Measurements from ENCODE around the gene INSIG1.

DNA sequence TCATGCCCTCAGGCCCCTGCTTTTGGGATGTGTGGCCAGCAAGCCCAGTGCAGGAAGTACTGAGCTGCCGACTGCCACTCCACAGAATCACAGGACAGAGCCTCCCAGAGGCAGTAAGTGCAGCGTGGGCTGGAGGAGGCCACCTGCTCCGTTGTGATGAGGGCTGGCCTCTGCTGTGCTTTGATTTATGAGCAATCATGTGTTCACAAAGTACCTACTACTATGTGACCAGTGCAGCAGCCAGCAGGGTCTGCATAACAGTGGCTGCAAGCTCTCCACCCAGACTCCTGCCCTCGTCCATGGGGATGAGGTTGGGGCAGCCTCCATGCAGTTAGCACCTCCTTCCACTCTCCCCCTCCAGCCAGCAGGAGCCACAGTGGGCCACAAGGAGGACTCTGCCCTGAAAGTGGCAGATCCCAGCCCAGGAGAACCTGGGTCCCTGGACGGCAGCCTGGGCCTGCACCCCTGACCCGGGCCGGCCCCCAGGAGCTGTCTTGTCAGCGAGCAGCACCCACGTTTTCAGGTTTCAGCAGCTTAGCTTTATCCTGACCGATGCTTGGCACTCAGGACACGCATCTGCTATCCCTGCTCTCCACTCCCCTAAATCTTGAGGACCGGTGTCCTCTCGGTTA is 37.7 kb upstream of the INSIG1 start:
- TF ChIP-seq, protein P1, sequence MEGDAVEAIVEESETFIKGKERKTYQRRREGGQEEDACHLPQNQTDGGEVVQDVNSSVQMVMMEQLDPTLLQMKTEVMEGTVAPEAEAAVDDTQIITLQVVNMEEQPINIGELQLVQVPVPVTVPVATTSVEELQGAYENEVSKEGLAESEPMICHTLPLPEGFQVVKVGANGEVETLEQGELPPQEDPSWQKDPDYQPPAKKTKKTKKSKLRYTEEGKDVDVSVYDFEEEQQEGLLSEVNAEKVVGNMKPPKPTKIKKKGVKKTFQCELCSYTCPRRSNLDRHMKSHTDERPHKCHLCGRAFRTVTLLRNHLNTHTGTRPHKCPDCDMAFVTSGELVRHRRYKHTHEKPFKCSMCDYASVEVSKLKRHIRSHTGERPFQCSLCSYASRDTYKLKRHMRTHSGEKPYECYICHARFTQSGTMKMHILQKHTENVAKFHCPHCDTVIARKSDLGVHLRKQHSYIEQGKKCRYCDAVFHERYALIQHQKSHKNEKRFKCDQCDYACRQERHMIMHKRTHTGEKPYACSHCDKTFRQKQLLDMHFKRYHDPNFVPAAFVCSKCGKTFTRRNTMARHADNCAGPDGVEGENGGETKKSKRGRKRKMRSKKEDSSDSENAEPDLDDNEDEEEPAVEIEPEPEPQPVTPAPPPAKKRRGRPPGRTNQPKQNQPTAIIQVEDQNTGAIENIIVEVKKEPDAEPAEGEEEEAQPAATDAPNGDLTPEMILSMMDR (IDR thresholded peaks at IDR 0.05) = no peak
- TF ChIP-seq, protein P2, sequence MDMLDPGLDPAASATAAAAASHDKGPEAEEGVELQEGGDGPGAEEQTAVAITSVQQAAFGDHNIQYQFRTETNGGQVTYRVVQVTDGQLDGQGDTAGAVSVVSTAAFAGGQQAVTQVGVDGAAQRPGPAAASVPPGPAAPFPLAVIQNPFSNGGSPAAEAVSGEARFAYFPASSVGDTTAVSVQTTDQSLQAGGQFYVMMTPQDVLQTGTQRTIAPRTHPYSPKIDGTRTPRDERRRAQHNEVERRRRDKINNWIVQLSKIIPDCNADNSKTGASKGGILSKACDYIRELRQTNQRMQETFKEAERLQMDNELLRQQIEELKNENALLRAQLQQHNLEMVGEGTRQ (CRISPR knock-in tag; IDR thresholded peaks at IDR 0.05) = no peak
- TF ChIP-seq, protein P3, sequence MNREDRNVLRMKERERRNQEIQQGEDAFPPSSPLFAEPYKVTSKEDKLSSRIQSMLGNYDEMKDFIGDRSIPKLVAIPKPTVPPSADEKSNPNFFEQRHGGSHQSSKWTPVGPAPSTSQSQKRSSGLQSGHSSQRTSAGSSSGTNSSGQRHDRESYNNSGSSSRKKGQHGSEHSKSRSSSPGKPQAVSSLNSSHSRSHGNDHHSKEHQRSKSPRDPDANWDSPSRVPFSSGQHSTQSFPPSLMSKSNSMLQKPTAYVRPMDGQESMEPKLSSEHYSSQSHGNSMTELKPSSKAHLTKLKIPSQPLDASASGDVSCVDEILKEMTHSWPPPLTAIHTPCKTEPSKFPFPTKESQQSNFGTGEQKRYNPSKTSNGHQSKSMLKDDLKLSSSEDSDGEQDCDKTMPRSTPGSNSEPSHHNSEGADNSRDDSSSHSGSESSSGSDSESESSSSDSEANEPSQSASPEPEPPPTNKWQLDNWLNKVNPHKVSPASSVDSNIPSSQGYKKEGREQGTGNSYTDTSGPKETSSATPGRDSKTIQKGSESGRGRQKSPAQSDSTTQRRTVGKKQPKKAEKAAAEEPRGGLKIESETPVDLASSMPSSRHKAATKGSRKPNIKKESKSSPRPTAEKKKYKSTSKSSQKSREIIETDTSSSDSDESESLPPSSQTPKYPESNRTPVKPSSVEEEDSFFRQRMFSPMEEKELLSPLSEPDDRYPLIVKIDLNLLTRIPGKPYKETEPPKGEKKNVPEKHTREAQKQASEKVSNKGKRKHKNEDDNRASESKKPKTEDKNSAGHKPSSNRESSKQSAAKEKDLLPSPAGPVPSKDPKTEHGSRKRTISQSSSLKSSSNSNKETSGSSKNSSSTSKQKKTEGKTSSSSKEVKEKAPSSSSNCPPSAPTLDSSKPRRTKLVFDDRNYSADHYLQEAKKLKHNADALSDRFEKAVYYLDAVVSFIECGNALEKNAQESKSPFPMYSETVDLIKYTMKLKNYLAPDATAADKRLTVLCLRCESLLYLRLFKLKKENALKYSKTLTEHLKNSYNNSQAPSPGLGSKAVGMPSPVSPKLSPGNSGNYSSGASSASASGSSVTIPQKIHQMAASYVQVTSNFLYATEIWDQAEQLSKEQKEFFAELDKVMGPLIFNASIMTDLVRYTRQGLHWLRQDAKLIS (CRISPR knock-in tag; IDR thresholded peaks at IDR 0.05; ENCODE audit: borderline replicate concordance) = no peak
- no peak for TF ChIP-seq FOXJ3 (CRISPR knock-in tag; IDR thresholded peaks at IDR 0.05; ENCODE audit: borderline replicate concordance)
- TF ChIP-seq FOXP1 (CRISPR knock-in tag; IDR thresholded peaks at IDR 0.05; ENCODE audit: borderline replicate concordance) = no peak
- no peak for TF ChIP-seq KAT7 (CRISPR knock-in tag; IDR thresholded peaks at IDR 0.05; ENCODE audit: borderline replicate concordance)

Data from WTC11 (cell line).